Measurements from ENCODE around the gene TSPAN2. TPM values are rescaled to one million over a fixed set of nuclear protein-coding genes. Genes with fewer than 3 reads are reported as not detected.

TSPAN2 gene
- total and polyA plus RNA-seq, 7 experiments from 2014 or later = 0.30 to 12.0 (median 4.3) TPM; not detected in 1

GRCh38 chr1:115117298-115117697 lies 28.0 kb upstream of the TSPAN2 start:
- CTCF ChIA-PET = interaction anchor here (1.0 kb wide), 1 partner anchor 138 kb away, joined by 3 read pairs; no protein-coding TSS in a partner anchor

GRCh38 chr1:115116512-115116911 lies 27.2 kb upstream of the TSPAN2 start:
- Histone ChIP-seq H3K4me1 (ENCODE audit: control insufficient read depth in 2 of 2, insufficient read depth in 2 of 2, low read length in 2 of 2) (no peaks in the 10 kb centered on the region), H3K27ac (ENCODE audit: low read depth, low read length) (no peak overlapping the region), H3K9me3 (ENCODE audit: control insufficient read depth in 2 of 3, low read length in 3 of 3) (peaks cover 0 to 5% (median 0%) of the 10 kb centered on the region in 3 experiments), H3K36me3 (ENCODE audit: control insufficient read depth in 2 of 3, insufficient read depth in 3 of 3, low read length in 3 of 3) (no peaks in the 10 kb centered on the region), H3K27me3 (ENCODE audit: control insufficient read depth in 2 of 2, insufficient read depth in 2 of 2, low read length in 2 of 2) (no peaks in the 10 kb centered on the region), H3K4me3 (ENCODE audit: low read length) (no peak overlapping the region)
- peaks cover under 1 to 27% (median 6%) of the 10 kb centered on the region in 11 donors for H3K9me3 Mint-ChIP-seq
- peaks cover 0 to 6% (median 0%) of the 10 kb centered on the region in 7 donors for H3K4me1 Mint-ChIP-seq
- ATAC-seq (no peak), DNase-seq (no peak)
- no peak overlapping the region for H3K27ac Mint-ChIP-seq
- H3K27me3 Mint-ChIP-seq = peaks cover 3 to 36% (median 16%) of the 10 kb centered on the region in 5 donors
- CTCF ChIA-PET = interaction anchor here (1.0 to 1.2 kb wide), 3 partner anchors 133 to 137 kb away, joined by 3 read pairs; no protein-coding TSS in a partner anchor
- H3K36me3 Mint-ChIP-seq = peaks cover 0 to 7% (median under 1%) of the 10 kb centered on the region in 5 donors
- POLR2A ChIA-PET = no interaction called here
- H3K4me3 Mint-ChIP-seq = no peak overlapping the region
- intact Hi-C loops (cut with micrococcal nuclease) = no loop called here

More at GRCh38 chr1:115117298-115117697, 28.0 kb upstream of the TSPAN2 start:
- Mint-ChIP-seq H3K27ac (no peak overlapping the region), H3K4me3 (no peak overlapping the region), H3K27me3 (peaks cover 3 to 44% (median 21%) of the 10 kb centered on the region in 5 donors), H3K4me1 (peaks cover 0 to 5% (median 0%) of the 10 kb centered on the region in 7 donors), H3K36me3 (peaks cover 0 to 7% (median 3%) of the 10 kb centered on the region in 5 donors), H3K9me3 (peaks cover 6 to 35% (median 13%) of the 10 kb centered on the region in 11 donors)
- Histone ChIP-seq H3K9me3 (ENCODE audit: control insufficient read depth in 2 of 3, low read length in 3 of 3) (peaks cover 0 to 5% (median 0%) of the 10 kb centered on the region in 3 experiments), H3K27me3 (ENCODE audit: control insufficient read depth in 2 of 2, insufficient read depth in 2 of 2, low read length in 2 of 2) (no peaks in the 10 kb centered on the region), H3K36me3 (ENCODE audit: control insufficient read depth in 2 of 3, insufficient read depth in 3 of 3, low read length in 3 of 3) (no peaks in the 10 kb centered on the region), H3K27ac (ENCODE audit: low read depth, low read length) (no peak overlapping the region), H3K4me1 (ENCODE audit: control insufficient read depth in 2 of 2, insufficient read depth in 2 of 2, low read length in 2 of 2) (no peaks in the 10 kb centered on the region), H3K4me3 (ENCODE audit: low read length) (no peak overlapping the region)
- no peak for ATAC-seq
- DNase-seq = no peak
- POLR2A ChIA-PET = no interaction called here
- intact Hi-C loops (cut with micrococcal nuclease) = no loop called here

- Histone ChIP-seq H3K4me1 (ENCODE audit: control insufficient read depth in 2 of 2, insufficient read depth in 2 of 2, low read length in 2 of 2) (no peaks in the 10 kb centered on the region), H3K4me3 (ENCODE audit: low read length) (no peak overlapping the region), H3K27ac (ENCODE audit: low read depth, low read length) (no peak overlapping the region), H3K36me3 (ENCODE audit: control insufficient read depth in 2 of 3, insufficient read depth in 3 of 3, low read length in 3 of 3) (no peaks in the 10 kb centered on the region), H3K9me3 (ENCODE audit: control insufficient read depth in 2 of 3, low read length in 3 of 3) (peaks cover 0 to 5% (median 0%) of the 10 kb centered on the region in 3 experiments), H3K27me3 (ENCODE audit: control insufficient read depth in 2 of 2, insufficient read depth in 2 of 2, low read length in 2 of 2) (no peaks in the 10 kb centered on the region)
- ChIA-PET CTCF (interaction anchor here (0.7 to 1.2 kb wide), 3 partner anchors 72 to 136 kb away, joined by 3 to 7 read pairs (median 3); no protein-coding TSS in a partner anchor), POLR2A (interaction anchor here (0.7 kb wide), 1 partner anchor 94 kb away, joined by 3 read pairs; no protein-coding TSS in a partner anchor)
- intact Hi-C loops (cut with micrococcal nuclease) = no loop called here
- DNase-seq = no peak
- H3K27me3 Mint-ChIP-seq = peaks cover 3 to 27% (median 13%) of the 10 kb centered on the region in 5 donors
- no peak for ATAC-seq
- peaks cover 0 to 4% (median 2%) of the 10 kb centered on the region in 5 donors for H3K36me3 Mint-ChIP-seq
- H3K4me1 Mint-ChIP-seq = peaks cover 0 to 6% (median 0%) of the 10 kb centered on the region in 7 donors
- H3K27ac Mint-ChIP-seq = no peak overlapping the region
- H3K9me3 Mint-ChIP-seq = peaks cover 0 to 18% (median 3%) of the 10 kb centered on the region in 11 donors
- no peak overlapping the region for H3K4me3 Mint-ChIP-seq
Observed at GRCh38 chr1:115115521-115116161, 26.3 kb upstream of the TSPAN2 start.

- Mint-ChIP-seq H3K27me3 (peaks cover 0 to 15% (median 7%) of the 10 kb centered on the region in 5 donors), H3K4me1 (peaks cover 0 to 6% (median 0%) of the 10 kb centered on the region in 7 donors), H3K36me3 (peaks cover 0 to 8% (median 0%) of the 10 kb centered on the region in 5 donors), H3K9me3 (peaks cover 0 to 14% (median 3%) of the 10 kb centered on the region in 11 donors), H3K4me3 (no peak overlapping the region), H3K27ac (no peak overlapping the region)
- DNase-seq (no peak), ATAC-seq (no peak)
- Histone ChIP-seq H3K4me1 (ENCODE audit: control insufficient read depth in 2 of 2, insufficient read depth in 2 of 2, low read length in 2 of 2) (no peaks in the 10 kb centered on the region), H3K36me3 (ENCODE audit: control insufficient read depth in 2 of 3, insufficient read depth in 3 of 3, low read length in 3 of 3) (no peaks in the 10 kb centered on the region), H3K27ac (ENCODE audit: low read depth, low read length) (no peak overlapping the region), H3K9me3 (ENCODE audit: control insufficient read depth in 2 of 3, low read length in 3 of 3) (no peaks in the 10 kb centered on the region), H3K27me3 (ENCODE audit: control insufficient read depth in 2 of 2, insufficient read depth in 2 of 2, low read length in 2 of 2) (no peaks in the 10 kb centered on the region), H3K4me3 (ENCODE audit: low read length) (no peak overlapping the region)
- ChIA-PET CTCF (interaction anchor here (0.7 to 4.1 kb wide), 7 partner anchors 9 to 141 kb away, joined by 3 to 25 read pairs (median 9); no protein-coding TSS in a partner anchor), POLR2A (no interaction called here)
- intact Hi-C loops (cut with micrococcal nuclease) = loop anchor here in 1 of 2 donors (5.0 kb wide), 2 partner anchors 767 to 1972 kb away; no protein-coding TSS in a partner anchor
Observed at GRCh38 chr1:115114308-115114707, 25.0 kb upstream of the TSPAN2 start.

GRCh38 chr1:115113766-115114165 lies 24.5 kb upstream of the TSPAN2 start:
- ChIA-PET POLR2A (no interaction called here), CTCF (interaction anchor here (0.5 to 4.7 kb wide), 12 partner anchors 9 to 508 kb away, joined by 3 to 29 read pairs (median 4); no protein-coding TSS in a partner anchor)
- Mint-ChIP-seq H3K4me1 (peaks cover 0 to 7% (median 0%) of the 10 kb centered on the region in 7 donors), H3K4me3 (no peak overlapping the region), H3K27ac (peak overlapping the region in 2 of 9 donors; percentile 9 to 62), H3K9me3 (peaks cover 0 to 16% (median 3%) of the 10 kb centered on the region in 11 donors), H3K36me3 (peaks cover 0 to 8% (median 0%) of the 10 kb centered on the region in 5 donors), H3K27me3 (peaks cover 0 to 10% (median 3%) of the 10 kb centered on the region in 5 donors)
- Histone ChIP-seq H3K4me1 (ENCODE audit: control insufficient read depth in 2 of 2, insufficient read depth in 2 of 2, low read length in 2 of 2) (no peaks in the 10 kb centered on the region), H3K27me3 (ENCODE audit: control insufficient read depth in 2 of 2, insufficient read depth in 2 of 2, low read length in 2 of 2) (no peaks in the 10 kb centered on the region), H3K4me3 (ENCODE audit: low read length) (no peak overlapping the region), H3K9me3 (ENCODE audit: control insufficient read depth in 2 of 3, low read length in 3 of 3) (no peaks in the 10 kb centered on the region), H3K27ac (ENCODE audit: low read depth, low read length) (no peak overlapping the region), H3K36me3 (ENCODE audit: control insufficient read depth in 2 of 3, insufficient read depth in 3 of 3, low read length in 3 of 3) (no peaks in the 10 kb centered on the region)
- intact Hi-C loops (cut with micrococcal nuclease) = loop anchor here (1.0 to 5.0 kb wide), 6 partner anchors 14 to 1971 kb away; no protein-coding TSS in a partner anchor
- DNase-seq = no peak
- no peak for ATAC-seq

- Mint-ChIP-seq H3K9me3 (peaks cover 0 to 17% (median 3%) of the 10 kb centered on the region in 11 donors), H3K4me1 (peaks cover 0 to 18% (median 8%) of the 10 kb centered on the region in 7 donors), H3K27ac (peak overlapping the region in 5 of 9 donors; percentile 23 to 63 (median 39)), H3K36me3 (peaks cover 0 to 8% (median 0%) of the 10 kb centered on the region in 5 donors), H3K27me3 (peaks cover 0 to 3% (median 0%) of the 10 kb centered on the region in 5 donors), H3K4me3 (no peak overlapping the region)
- Histone ChIP-seq H3K27me3 (ENCODE audit: control insufficient read depth in 2 of 2, insufficient read depth in 2 of 2, low read length in 2 of 2) (no peaks in the 10 kb centered on the region), H3K9me3 (ENCODE audit: control insufficient read depth in 2 of 3, low read length in 3 of 3) (no peaks in the 10 kb centered on the region), H3K27ac (ENCODE audit: low read depth, low read length) (no peak overlapping the region), H3K36me3 (ENCODE audit: control insufficient read depth in 2 of 3, insufficient read depth in 3 of 3, low read length in 3 of 3) (no peaks in the 10 kb centered on the region), H3K4me3 (ENCODE audit: low read length) (no peak overlapping the region), H3K4me1 (ENCODE audit: control insufficient read depth in 2 of 2, insufficient read depth in 2 of 2, low read length in 2 of 2) (no peaks in the 10 kb centered on the region)
- CTCF ChIA-PET = interaction anchor here (0.5 to 4.7 kb wide), 16 partner anchors 10 to 1310 kb away, joined by 3 to 29 read pairs (median 5); no protein-coding TSS in a partner anchor
- ATAC-seq (peak; percentile 61), DNase-seq (peak; percentile 18 to 62 (median 40))
- POLR2A ChIA-PET = no interaction called here
- intact Hi-C loops (cut with micrococcal nuclease) = loop anchor here (1.0 to 5.0 kb wide), 7 partner anchors 13 to 1970 kb away; no protein-coding TSS in a partner anchor
Observed at GRCh38 chr1:115112496-115113375, 23.4 kb upstream of the TSPAN2 start.
